Caco-2 (cell line): Measurements from ENCODE around the gene IQGAP1. TPM values are rescaled to one million over a fixed set of nuclear protein-coding genes. Genes with fewer than 3 reads are reported as not detected.

ENCODE experiments used
- BruUV-seq: library from RNA; stranded (reverse); fragments of 400-500 nt; replicated peaks from 2 replicates; lab custom pipeline; 2021; lab: Mats Ljungman, UMichigan
- CTCF ChIA-PET: fragments of 300-600 bp; sonication (Branson Sonifier 250); formaldehyde crosslinking; loops from one replicate; lab custom pipeline; 2022; ENCODE audit warnings: antibody characterized with exemption; lab: Charles Lee
- POLR2A ChIA-PET: fragments of 300-600 bp; sonication (Branson Sonifier 250); formaldehyde crosslinking; loops from one replicate; lab custom pipeline; 2022; ENCODE audit warnings: antibody characterized with exemption; lab: Charles Lee
- DNase-seq, 2 experiments: peaks; one replicate each; pipeline versions ENCODE4 v3.0.0 to v3.0.0-alpha.2; 2020 to 2022
- H3K27me3 ChIP-seq: replicated peaks from 2 replicates; pipeline ENCODE4 v1.6.0; 2011; ENCODE audit warnings: low read length; ENCODE audit not compliant: control insufficient read depth, insufficient read depth
- H3K36me3 ChIP-seq: 2 replicates; pipeline ENCODE4 v1.5.1; 2011; ENCODE audit warnings: low read length; ENCODE audit not compliant: control insufficient read depth, insufficient read depth
- H3K4me1 ChIP-seq: fragments of 250-450 bp; sonication (Bioruptor Pico); 2 replicates; pipeline ENCODE4 v1.5.1; 2020; ENCODE audit warnings: mild to moderate bottlenecking
- H3K4me3 ChIP-seq: 2 replicates; pipeline ENCODE4 v1.5.1; 2011; ENCODE audit warnings: low read depth, mild to moderate bottlenecking, control low read depth, low read length
- H3K9me3 ChIP-seq: fragments of 250-450 bp; sonication (Bioruptor Pico); 2 replicates; pipeline ENCODE4 v1.5.1; 2020; ENCODE audit warnings: mild to moderate bottlenecking, moderate library complexity
- H3K27ac Mint-ChIP-seq: one replicate; pipeline ENCODE4 v1.8.0; 2022; ENCODE audit warnings: mixed read lengths; ENCODE audit not compliant: unreplicated experiment
- H3K27me3 Mint-ChIP-seq: one replicate; pipeline ENCODE4 v1.8.0; 2022; ENCODE audit warnings: mixed read lengths; ENCODE audit not compliant: insufficient read depth, unreplicated experiment
- H3K36me3 Mint-ChIP-seq: one replicate; pipeline ENCODE4 v1.8.0; 2022; ENCODE audit warnings: mild to moderate bottlenecking, mixed read lengths; ENCODE audit not compliant: insufficient read depth, unreplicated experiment
- H3K4me1 Mint-ChIP-seq: one replicate; pipeline ENCODE4 v1.8.0; 2022; ENCODE audit warnings: low read depth, mixed read lengths; ENCODE audit not compliant: unreplicated experiment
- H3K4me3 Mint-ChIP-seq: one replicate; pipeline ENCODE4 v1.8.0; 2022; ENCODE audit warnings: mild to moderate bottlenecking, moderate library complexity, mixed read lengths; ENCODE audit not compliant: unreplicated experiment
- H3K9me3 Mint-ChIP-seq: one replicate; pipeline ENCODE4 v1.8.0; 2022; ENCODE audit warnings: mixed read lengths; ENCODE audit not compliant: unreplicated experiment
- intact Hi-C: fragments of 100-400 bp; cut with micrococcal nuclease; formaldehyde crosslinking; loops from one replicate; pipeline ENCODE4 v1.10.0; 2022; ENCODE audit not compliant: unreplicated experiment
- total RNA-seq: library from RNA; stranded (reverse); gene quantifications from 2 replicates; pipeline ENCODE4 v1.2.3, GENCODE V29; 2022
- TF ChIP-seq, protein P1 (sequence below), 2 experiments: fragments of 200-600 bp in 1 of 2; IDR thresholded peaks; 1 replicate in 1 of 2; 2 replicates in 1 of 2; pipeline versions ENCODE4 v1.5.1 to v1.8.0; 2011 to 2022; ENCODE audit warnings: antibody characterized with exemption in 1 of 2, control low read depth in 1 of 2, inconsistent platforms in 1 of 2, low read depth in 1 of 2, low read length in 1 of 2, mild to moderate bottlenecking in 1 of 2, moderate library complexity in 1 of 2; ENCODE audit not compliant: insufficient read depth in 1 of 2, severe bottlenecking in 1 of 2, unreplicated experiment in 1 of 2

IQGAP1 gene
- total RNA-seq, 1 experiment from 2014 or later, result 142 TPM

DNA sequence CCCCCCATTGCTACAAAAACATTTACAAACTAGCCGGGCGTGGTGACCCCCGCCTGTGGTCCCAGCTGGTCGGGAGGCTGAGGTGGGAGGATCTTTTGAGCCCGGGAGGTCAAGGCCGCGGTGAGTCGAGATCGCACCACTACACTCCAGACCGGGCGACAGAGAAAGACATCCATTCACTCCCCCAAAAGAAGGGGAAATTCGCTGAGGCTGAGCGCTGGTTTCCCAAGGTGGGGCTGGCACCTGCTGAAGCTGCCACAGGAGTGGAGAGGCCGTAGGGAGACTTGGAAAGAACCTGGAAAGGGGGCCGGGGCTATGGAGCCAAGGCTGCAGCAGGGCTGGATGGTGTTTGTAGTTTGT is 140.9 kb downstream of the IQGAP1 start:
- TF ChIP-seq, protein P1, sequence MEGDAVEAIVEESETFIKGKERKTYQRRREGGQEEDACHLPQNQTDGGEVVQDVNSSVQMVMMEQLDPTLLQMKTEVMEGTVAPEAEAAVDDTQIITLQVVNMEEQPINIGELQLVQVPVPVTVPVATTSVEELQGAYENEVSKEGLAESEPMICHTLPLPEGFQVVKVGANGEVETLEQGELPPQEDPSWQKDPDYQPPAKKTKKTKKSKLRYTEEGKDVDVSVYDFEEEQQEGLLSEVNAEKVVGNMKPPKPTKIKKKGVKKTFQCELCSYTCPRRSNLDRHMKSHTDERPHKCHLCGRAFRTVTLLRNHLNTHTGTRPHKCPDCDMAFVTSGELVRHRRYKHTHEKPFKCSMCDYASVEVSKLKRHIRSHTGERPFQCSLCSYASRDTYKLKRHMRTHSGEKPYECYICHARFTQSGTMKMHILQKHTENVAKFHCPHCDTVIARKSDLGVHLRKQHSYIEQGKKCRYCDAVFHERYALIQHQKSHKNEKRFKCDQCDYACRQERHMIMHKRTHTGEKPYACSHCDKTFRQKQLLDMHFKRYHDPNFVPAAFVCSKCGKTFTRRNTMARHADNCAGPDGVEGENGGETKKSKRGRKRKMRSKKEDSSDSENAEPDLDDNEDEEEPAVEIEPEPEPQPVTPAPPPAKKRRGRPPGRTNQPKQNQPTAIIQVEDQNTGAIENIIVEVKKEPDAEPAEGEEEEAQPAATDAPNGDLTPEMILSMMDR (IDR thresholded peaks at IDR 0.05; ENCODE audit: insufficient read depth in 1 of 2, low read depth in 1 of 2, low read length in 1 of 2, severe bottlenecking in 1 of 2, unreplicated experiment in 1 of 2), result no peak
- no peaks in the 10 kb centered on the region; the same call in 1 of the 2 replicates for H3K36me3 ChIP-seq
- CTCF ChIA-PET, result no interaction called here
- Mint-ChIP-seq H3K9me3 (no peaks in the 10 kb centered on the region), H3K27ac (peak overlapping the region; percentile 94), H3K36me3 (peaks cover 10% of the 10 kb centered on the region), H3K4me1 (peaks cover 14% of the 10 kb centered on the region), H3K4me3 (peak overlapping the region; percentile 94), H3K27me3 (no peaks in the 10 kb centered on the region)
- no TSS peak for BruUV-seq
- H3K4me1 ChIP-seq, result 0 out of 2 replicates have a peak, but pooled peaks cover 3% of the 10 kb centered on the region
- peak overlapping the region; percentile 87 for H3K4me3 ChIP-seq
- POLR2A ChIA-PET, result interaction anchor here (0.6 kb wide), 1 partner anchor 1069 kb away, joined by 7 read pairs; no protein-coding TSS in a partner anchor
- H3K27me3 ChIP-seq, result no peaks in the 10 kb centered on the region
- no peaks in the 10 kb centered on the region for H3K9me3 ChIP-seq
- intact Hi-C loops, result loop anchor here (10.0 kb wide), 1 partner anchor 166 kb away; no protein-coding TSS in a partner anchor
- no peak for DNase-seq

GRCh38 chr15:90529371-90530249 is 141.6 kb downstream of the IQGAP1 start, which contains the start of gene CRTC3:
Gene CRTC3 (plus strand): TSS chr15:90529923. CDS start chr15:90530072, 149 bp downstream.
- Histone ChIP-seq H3K4me3 (peak within 1 kb of the TSS; percentile 87), H3K9me3 (no peaks in the 10 kb centered on the region), H3K36me3 (no peaks in the 10 kb centered on the region; the same call in 1 of the 2 replicates), H3K27me3 (no peaks in the 10 kb centered on the region), H3K4me1 (0 out of 2 replicates have a peak, but pooled peaks cover 3% of the 10 kb centered on the region)
- intact Hi-C loops, result loop anchor here (10.0 kb wide), 1 partner anchor 165 kb away; no protein-coding TSS in a partner anchor
- DNase-seq, result peak; percentile 48 to 63
- Mint-ChIP-seq H3K36me3 (peaks cover 10% of the 10 kb centered on the region), H3K9me3 (no peaks in the 10 kb centered on the region), H3K4me1 (peaks cover 14% of the 10 kb centered on the region), H3K4me3 (peak within 1 kb of the TSS; percentile 94), H3K27me3 (no peaks in the 10 kb centered on the region), H3K27ac (peak within 1 kb of the TSS; percentile 94)
- no TSS peak for BruUV-seq
- ChIA-PET CTCF (interaction anchor here (0.5 to 0.6 kb wide), 2 partner anchors 16 to 68 kb away, joined by 3 to 4 read pairs; no protein-coding TSS in a partner anchor), POLR2A (interaction anchor here (0.6 kb wide), 1 partner anchor 1070 kb away, joined by 7 read pairs; no protein-coding TSS in a partner anchor)
- TF ChIP-seq, protein P1 (IDR thresholded peaks at IDR 0.05; ENCODE audit: insufficient read depth in 1 of 2, low read depth in 1 of 2, low read length in 1 of 2, severe bottlenecking in 1 of 2, unreplicated experiment in 1 of 2), result no peak
